AG04450 (cell line): ENCODE measurements around the gene PARG. TPM values are rescaled to one million over a fixed set of nuclear protein-coding genes. Genes with fewer than 3 reads are reported as not detected.
"Not testable (repeated sequence)": the region's sequence is repeated elsewhere in the genome, so short reads cannot be mapped to it uniquely, and the experiment has no call there.

ENCODE experiments used
- CTCF ChIA-PET: fragments of 300-600, 350-600 bp; formaldehyde crosslinking; extraction: SDS; loops from one replicate; lab custom pipeline; 2022; ENCODE audit warnings: antibody characterized with exemption, inconsistent platforms; lab: Charles Lee
- POLR2A ChIA-PET: fragments of 350-600 bp; formaldehyde crosslinking; extraction: SDS; loops from one replicate; lab custom pipeline; 2021; ENCODE audit warnings: antibody characterized with exemption, inconsistent platforms; lab: Yijun Ruan, JAX
- DNase-seq: peaks from one replicate; pipeline ENCODE4 v3.0.0-alpha.2; 2011; ENCODE audit warnings: low read depth, low spot score
- H3K27ac ChIP-seq: one replicate; pipeline ENCODE4 v1.5.1; 2012; ENCODE audit warnings: low read depth, low read length, control low read depth
- H3K27me3 ChIP-seq: one replicate; pipeline ENCODE4 v1.6.0; 2012; ENCODE audit warnings: low read length; ENCODE audit not compliant: control insufficient read depth, insufficient read depth
- H3K4me3 ChIP-seq: 2 replicates; pipeline ENCODE4 v1.5.1; 2011; ENCODE audit warnings: mild to moderate bottlenecking, low read depth, low read length, control low read depth
- H3K9me3 ChIP-seq: 2 replicates; pipeline ENCODE4 v1.5.1; 2012; ENCODE audit warnings: low read length; ENCODE audit not compliant: control insufficient read depth, insufficient read depth
- polyA minus RNA-seq: library from RNA; depleted of rRNA, polyadenylated mRNA; stranded (reverse); fragments of >200 nt; gene quantifications from 2 replicates; pipeline ENCODE4 v1.2.3, GENCODE V29; 2011; rRNA and poly(A)+ RNA removed
- polyA plus RNA-seq: library from polyadenylated mRNA; depleted of rRNA; stranded (reverse); fragments of >200 nt; gene quantifications from 2 replicates; pipeline ENCODE4 v1.2.3, GENCODE V29; 2011; rRNA removed

PARG gene
- 12.2 and 13.7 TPM in 2 replicates for polyA plus RNA-seq
- 30.3 and 32.7 TPM in 2 replicates for polyA minus RNA-seq

- H3K27me3 ChIP-seq, CTCF ChIA-PET, H3K9me3 ChIP-seq: not testable (repeated sequence)
- DNase-seq, result peak; percentile 43
- H3K4me3 ChIP-seq, result peak within 1 kb of the TSS; percentile 76
- peak within 1 kb of the TSS; percentile 47 for H3K27ac ChIP-seq
- POLR2A ChIA-PET, result interaction anchor here (1.0 kb wide), 1 partner anchor 403 kb away, joined by 4 read pairs; the partner anchor contains the start of gene ERCC6
Observed at GRCh38 chr10:49941447-49942338, at the start of gene PARG, which contains the start of gene TIMM23B. Gene PARG, minus strand, starts transcription at chr10:49942027. Its CDS starts 302 bp downstream, at chr10:49941725. Gene TIMM23B, plus strand, starts transcription at chr10:49942053. Its CDS starts 142 bp downstream, at chr10:49942195.

GRCh38 chr10:49988376-49988775 lies 46.5 kb upstream of the PARG start, which contains the start of gene AGAP6:
Gene AGAP6, plus strand, starts transcription at chr10:49988406. Its CDS starts 310 bp downstream, at chr10:49988716.
- CTCF ChIA-PET, DNase-seq, H3K27me3 ChIP-seq, H3K27ac ChIP-seq, H3K9me3 ChIP-seq, POLR2A ChIA-PET, H3K4me3 ChIP-seq: not testable (repeated sequence)

- CTCF ChIA-PET, H3K27ac ChIP-seq, H3K27me3 ChIP-seq, DNase-seq, H3K9me3 ChIP-seq, POLR2A ChIA-PET, H3K4me3 ChIP-seq: not testable (repeated sequence)
Observed at GRCh38 chr10:49987207-49987606, 45.4 kb upstream of the PARG start.

GRCh38 chr10:49977756-49978155 lies 35.9 kb upstream of the PARG start:
- H3K27ac ChIP-seq, H3K9me3 ChIP-seq, CTCF ChIA-PET, POLR2A ChIA-PET, H3K27me3 ChIP-seq, DNase-seq, H3K4me3 ChIP-seq: not testable (repeated sequence)

- H3K27me3 ChIP-seq, H3K9me3 ChIP-seq, POLR2A ChIA-PET, H3K27ac ChIP-seq, H3K4me3 ChIP-seq, DNase-seq, CTCF ChIA-PET: not testable (repeated sequence)
Observed at GRCh38 chr10:49972094-49972493, 30.3 kb upstream of the PARG start.

- H3K27me3 ChIP-seq, H3K9me3 ChIP-seq, DNase-seq, POLR2A ChIA-PET, H3K4me3 ChIP-seq, H3K27ac ChIP-seq, CTCF ChIA-PET: not testable (repeated sequence)
Observed at GRCh38 chr10:49971466-49971865, 29.6 kb upstream of the PARG start.

- POLR2A ChIA-PET, CTCF ChIA-PET: not testable (repeated sequence)
Observed at GRCh38 chr10:49970331-49970857, 28.6 kb upstream of the PARG start.

GRCh38 chr10:49953122-49953521 lies 11.3 kb upstream of the PARG start:
- H3K4me3 ChIP-seq, H3K27ac ChIP-seq, H3K27me3 ChIP-seq, DNase-seq, POLR2A ChIA-PET, CTCF ChIA-PET, H3K9me3 ChIP-seq: not testable (repeated sequence)

More at GRCh38 chr10:49970331-49970857, 28.6 kb upstream of the PARG start:
- not testable (repeated sequence) for H3K9me3 ChIP-seq, DNase-seq, H3K27ac ChIP-seq, H3K27me3 ChIP-seq, H3K4me3 ChIP-seq

- H3K4me3 ChIP-seq, H3K9me3 ChIP-seq, H3K27ac ChIP-seq, POLR2A ChIA-PET, H3K27me3 ChIP-seq, DNase-seq: not testable (repeated sequence)
- CTCF ChIA-PET, result interaction anchor here (1.3 kb wide), 1 partner anchor 272 kb away, joined by 5 read pairs; no protein-coding TSS in a partner anchor
Observed at GRCh38 chr10:49952006-49952405, 10.2 kb upstream of the PARG start.

GRCh38 chr10:49948737-49949136 lies 6.9 kb upstream of the PARG start:
- POLR2A ChIA-PET, H3K27ac ChIP-seq, CTCF ChIA-PET: not testable (repeated sequence)

GRCh38 chr10:49948142-49948541 lies 6.3 kb upstream of the PARG start:
- CTCF ChIA-PET, DNase-seq, H3K9me3 ChIP-seq, H3K27ac ChIP-seq, H3K27me3 ChIP-seq, H3K4me3 ChIP-seq, POLR2A ChIA-PET: not testable (repeated sequence)

More at GRCh38 chr10:49948737-49949136, 6.9 kb upstream of the PARG start:
- DNase-seq, H3K4me3 ChIP-seq, H3K9me3 ChIP-seq, H3K27me3 ChIP-seq: not testable (repeated sequence)
